Neural progenitor cell (in vitro differentiated cells): ENCODE results near the gene SDC4. TPM values are rescaled to one million over a fixed set of nuclear protein-coding genes. Genes with fewer than 3 reads are reported as not detected.

Source experiments
- DNase-seq: peaks from one replicate; pipeline ENCODE4 v3.0.0-alpha.2; 2016; ENCODE audit warnings: low spot score
- H2AFZ ChIP-seq: fragments of 200-600 bp; sonication (generic); replicated peaks from 2 replicates; pipeline ENCODE4 v1.6.1; 2016; ENCODE audit warnings: antibody characterized with exemption
- H3F3A ChIP-seq: fragments of 200-600 bp; sonication (generic); 2 replicates; pipeline ENCODE4 v1.6.1; 2016; ENCODE audit warnings: antibody characterized with exemption, low read depth
- H3K27ac ChIP-seq: fragments of 200-600 bp; sonication (generic); 2 replicates; pipeline ENCODE4 v1.5.1; 2016; ENCODE audit warnings: mild to moderate bottlenecking
- H3K27me3 ChIP-seq: fragments of 200-600 bp; sonication (generic); 2 replicates; pipeline ENCODE4 v1.6.1; 2016; ENCODE audit warnings: mild to moderate bottlenecking, moderate library complexity
- H3K36me3 ChIP-seq: fragments of 200-600 bp; sonication (generic); 2 replicates; pipeline ENCODE4 v1.5.1; 2016
- H3K4me1 ChIP-seq: fragments of 200-600 bp; sonication (generic); 2 replicates; pipeline ENCODE4 v1.6.1; 2016; ENCODE audit warnings: mixed run types
- H3K4me2 ChIP-seq: fragments of 200-600 bp; sonication (generic); 2 replicates; pipeline ENCODE4 v1.6.1; 2016
- H3K4me3 ChIP-seq: fragments of 200-600 bp; sonication (generic); 2 replicates; pipeline ENCODE4 v1.5.1; 2016
- H3K79me2 ChIP-seq: fragments of 200-600 bp; sonication (generic); 2 replicates; pipeline ENCODE4 v1.6.1; 2016; ENCODE audit warnings: low read depth
- H3K9ac ChIP-seq: fragments of 200-600 bp; sonication (generic); 2 replicates; pipeline ENCODE4 v1.6.1; 2016
- H3K9me3 ChIP-seq: fragments of 200-600 bp; sonication (generic); 2 replicates; pipeline ENCODE4 v1.5.1; 2016; ENCODE audit warnings: low read depth
- H4K20me1 ChIP-seq: fragments of 200-600 bp; sonication (generic); 2 replicates; pipeline ENCODE4 v1.6.1; 2016; ENCODE audit warnings: low read depth
- H3K27ac Mint-ChIP-seq: 3 replicates; pipeline ENCODE4 v1.8.0; 2021; ENCODE audit warnings: mixed read lengths
- H3K27me3 Mint-ChIP-seq: 2 replicates; pipeline ENCODE4 v1.8.0; 2022; ENCODE audit warnings: low read depth, mild to moderate bottlenecking, inconsistent platforms, moderate library complexity, mixed read lengths; ENCODE audit not compliant: insufficient read depth
- H3K36me3 Mint-ChIP-seq: 3 replicates; pipeline ENCODE4 v1.8.0; 2021; ENCODE audit warnings: mixed read lengths
- H3K4me1 Mint-ChIP-seq: 3 replicates; pipeline ENCODE4 v1.8.0; 2021; ENCODE audit warnings: mixed read lengths
- H3K4me3 Mint-ChIP-seq: 3 replicates; pipeline ENCODE4 v1.8.0; 2021; ENCODE audit warnings: mild to moderate bottlenecking, moderate library complexity, mixed read lengths
- H3K9me3 Mint-ChIP-seq: 3 replicates; pipeline ENCODE4 v1.8.0; 2020; ENCODE audit warnings: mixed read lengths
- CTCF ChIP-seq: fragments of 200-600 bp; sonication (generic); IDR thresholded peaks from 2 replicates; pipeline ENCODE4 v1.5.1; 2017; ENCODE audit warnings: antibody characterized with exemption, mild to moderate bottlenecking
- EZH2 ChIP-seq: fragments of 200-600 bp; sonication (generic); IDR thresholded peaks from 2 replicates; pipeline ENCODE4 v1.6.1; 2017; ENCODE audit warnings: antibody characterized with exemption, mild to moderate bottlenecking, moderate library complexity
- EZH2phosphoT487 ChIP-seq: fragments of 200-600 bp; sonication (generic); IDR thresholded peaks from 2 replicates; pipeline ENCODE4 v1.6.1; 2017; ENCODE audit warnings: antibody characterized with exemption
- total RNA-seq: library from RNA; depleted of rRNA; stranded (reverse); fragments of >200 nt; gene quantifications from 2 replicates; pipeline ENCODE4 v1.2.3, GENCODE V29; 2015; ENCODE audit warnings: low replicate concordance

The SDC4 gene
- total RNA-seq, 1 donor from 2014 or later: 19.3 TPM

- H3K27ac Mint-ChIP-seq: peak overlapping the region; percentile 16
- Histone ChIP-seq H3K9ac (no peak overlapping the region), H3K4me1 (no peaks in the 10 kb centered on the region), H3K9me3 (no peaks in the 10 kb centered on the region), H3K4me3 (no peak overlapping the region), H3K4me2 (no peak overlapping the region), H3F3A (no peaks in the 10 kb centered on the region), H3K27ac (no peak overlapping the region), H4K20me1 (no peaks in the 10 kb centered on the region), H3K27me3 (peaks cover 8% of the 10 kb centered on the region), H3K36me3 (no peaks in the 10 kb centered on the region), H3K79me2 (no peaks in the 10 kb centered on the region), H2AFZ (no peak overlapping the region)
- peaks cover 4% of the 10 kb centered on the region for H3K36me3 Mint-ChIP-seq
- H3K9me3 Mint-ChIP-seq: peaks cover 3% of the 10 kb centered on the region
- H3K27me3 Mint-ChIP-seq: peaks cover 12% of the 10 kb centered on the region
- peaks cover 10% of the 10 kb centered on the region for H3K4me1 Mint-ChIP-seq
- TF ChIP-seq EZH2 (no peak), CTCF (no peak), EZH2phosphoT487 (no peak)
- no peak overlapping the region for H3K4me3 Mint-ChIP-seq
- no peak for DNase-seq
These were observed 44.4 kb downstream of the SDC4 start for GRCh38 chr20:45303586-45304463.

DNA sequence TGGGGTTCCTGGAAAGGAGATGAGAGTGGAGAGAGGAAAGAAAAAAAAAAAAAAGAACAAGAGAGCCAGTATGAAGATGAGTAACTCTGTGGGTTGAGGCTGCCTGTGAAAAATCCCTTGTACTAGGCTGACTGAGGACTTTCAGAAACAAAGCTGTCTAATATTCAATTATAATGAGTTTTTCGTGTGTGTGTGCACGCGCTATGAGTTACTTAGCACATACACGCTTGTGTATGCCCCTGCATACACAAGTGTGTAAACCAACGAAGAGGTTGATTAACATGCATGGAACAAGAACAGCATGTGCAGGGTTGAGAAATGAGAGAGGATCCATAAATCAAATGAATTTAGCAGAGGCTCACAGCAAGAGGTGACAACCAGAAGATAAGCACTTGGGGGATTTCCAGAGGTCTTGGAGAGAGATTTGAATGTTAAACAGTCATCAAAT is 46.4 kb downstream of the SDC4 start:
- no peaks in the 10 kb centered on the region for H3F3A ChIP-seq
- no peak overlapping the region for H3K4me2 ChIP-seq
- no peak for DNase-seq
- Mint-ChIP-seq H3K4me1 (peaks cover 10% of the 10 kb centered on the region), H3K9me3 (peaks cover 3% of the 10 kb centered on the region), H3K4me3 (no peak overlapping the region), H3K36me3 (peaks cover 4% of the 10 kb centered on the region), H3K27me3 (peaks cover 8% of the 10 kb centered on the region), H3K27ac (no peak overlapping the region)
- H3K9me3 ChIP-seq: no peaks in the 10 kb centered on the region
- no peak overlapping the region for H3K4me3 ChIP-seq
- no peaks in the 10 kb centered on the region for H4K20me1 ChIP-seq
- H3K27me3 ChIP-seq: peaks cover 8% of the 10 kb centered on the region
- H3K36me3 ChIP-seq: no peaks in the 10 kb centered on the region
- no peak overlapping the region for H3K27ac ChIP-seq
- H3K9ac ChIP-seq: no peak overlapping the region
- no peaks in the 10 kb centered on the region for H3K4me1 ChIP-seq
- H2AFZ ChIP-seq: no peak overlapping the region
- TF ChIP-seq EZH2 (no peak), CTCF (no peak), EZH2phosphoT487 (no peak)
- H3K79me2 ChIP-seq: no peaks in the 10 kb centered on the region

GRCh38 chr20:45300961-45301360 is 47.3 kb downstream of the SDC4 start:
- peak; percentile 68 for DNase-seq
- Histone ChIP-seq H3K27me3 (peaks cover 2% of the 10 kb centered on the region), H2AFZ (peak overlapping the region; percentile 42), H4K20me1 (no peaks in the 10 kb centered on the region), H3K79me2 (no peaks in the 10 kb centered on the region), H3K9ac (no peak overlapping the region), H3K9me3 (no peaks in the 10 kb centered on the region), H3K4me1 (no peaks in the 10 kb centered on the region), H3K4me3 (no peak overlapping the region), H3K36me3 (no peaks in the 10 kb centered on the region), H3K27ac (no peak overlapping the region), H3K4me2 (no peak overlapping the region), H3F3A (no peaks in the 10 kb centered on the region)
- H3K36me3 Mint-ChIP-seq: peaks cover 4% of the 10 kb centered on the region
- H3K27ac Mint-ChIP-seq: no peak overlapping the region
- H3K27me3 Mint-ChIP-seq: peaks cover 3% of the 10 kb centered on the region
- H3K4me3 Mint-ChIP-seq: no peak overlapping the region
- H3K9me3 Mint-ChIP-seq: peaks cover 6% of the 10 kb centered on the region
- TF ChIP-seq CTCF (peak; percentile 53), EZH2phosphoT487 (no peak), EZH2 (no peak)
- H3K4me1 Mint-ChIP-seq: peaks cover 10% of the 10 kb centered on the region
